Astrocyte (in vitro differentiated cells and primary cell): ENCODE measurements around the gene PRRC1. TPM values are rescaled to one million over a fixed set of nuclear protein-coding genes. Genes with fewer than 3 reads are reported as not detected.

Source experiments
- DNase-seq: peaks from one replicate; pipeline ENCODE4 v3.0.0-alpha.2; 2010; ENCODE audit warnings: low read depth
- FAIRE-seq: peaks from 2 replicates; lab custom pipeline; 2011; peaks lifted over from hg19 to GRCh38; lab: Jason Lieb, UNC
- H2AFZ ChIP-seq: 2 replicates; pipeline ENCODE4 v1.6.0; 2012; ENCODE audit warnings: low read depth, low read length, inconsistent platforms
- H3K27ac ChIP-seq: 2 replicates; pipeline ENCODE4 v1.5.1; 2011; ENCODE audit warnings: low read depth, low read length, inconsistent platforms
- H3K27me3 ChIP-seq: 2 replicates; pipeline ENCODE4 v1.6.0; 2011; ENCODE audit warnings: low read length, inconsistent platforms; ENCODE audit not compliant: insufficient read depth
- H3K36me3 ChIP-seq: 2 replicates; pipeline ENCODE4 v1.5.1; 2011; ENCODE audit warnings: low read length, inconsistent platforms; ENCODE audit not compliant: insufficient read depth
- H3K4me1 ChIP-seq: 2 replicates; pipeline ENCODE4 v1.5.1; 2011; ENCODE audit warnings: low read length, inconsistent platforms; ENCODE audit not compliant: insufficient read depth
- H3K4me2 ChIP-seq: 2 replicates; pipeline ENCODE4 v1.6.0; 2012; ENCODE audit warnings: low read length, inconsistent platforms
- H3K4me3 ChIP-seq: 2 replicates; pipeline ENCODE4 v1.5.1; 2011; ENCODE audit warnings: low read depth, mild to moderate bottlenecking, low read length, inconsistent platforms; ENCODE audit not compliant: insufficient read depth
- H3K79me2 ChIP-seq: 2 replicates; pipeline ENCODE4 v1.6.0; 2012; ENCODE audit warnings: mild to moderate bottlenecking, low read length, inconsistent platforms; ENCODE audit not compliant: insufficient read depth
- H3K9ac ChIP-seq: 2 replicates; pipeline ENCODE4 v1.6.0; 2012; ENCODE audit warnings: mild to moderate bottlenecking, low read length, inconsistent platforms
- H3K9me3 ChIP-seq: 2 replicates; pipeline ENCODE4 v1.5.1; 2012; ENCODE audit warnings: low read depth, mild to moderate bottlenecking, low read length, inconsistent platforms; ENCODE audit not compliant: insufficient read depth
- H4K20me1 ChIP-seq: 2 replicates; pipeline ENCODE4 v1.6.0; 2012; ENCODE audit warnings: low read length, inconsistent platforms; ENCODE audit not compliant: insufficient read depth
- H3K27ac Mint-ChIP-seq: one replicate; pipeline ENCODE4 v1.8.0; 2021; ENCODE audit warnings: mild to moderate bottlenecking, mixed read lengths; ENCODE audit not compliant: unreplicated experiment
- H3K27me3 Mint-ChIP-seq: one replicate; pipeline ENCODE4 v1.8.0; 2021; ENCODE audit warnings: low read depth, mixed read lengths; ENCODE audit not compliant: unreplicated experiment
- H3K36me3 Mint-ChIP-seq: one replicate; pipeline ENCODE4 v1.8.0; 2021; ENCODE audit warnings: low read depth, mixed read lengths; ENCODE audit not compliant: unreplicated experiment
- H3K4me1 Mint-ChIP-seq: one replicate; pipeline ENCODE4 v1.8.0; 2021; ENCODE audit warnings: low read depth, mixed read lengths; ENCODE audit not compliant: unreplicated experiment
- H3K4me3 Mint-ChIP-seq: one replicate; pipeline ENCODE4 v1.8.0; 2021; ENCODE audit warnings: mild to moderate bottlenecking, moderate library complexity, mixed read lengths; ENCODE audit not compliant: unreplicated experiment
- H3K9me3 Mint-ChIP-seq: one replicate; pipeline ENCODE4 v1.8.0; 2021; ENCODE audit warnings: mild to moderate bottlenecking, mixed read lengths; ENCODE audit not compliant: unreplicated experiment
- CTCF ChIP-seq: IDR thresholded peaks from 2 replicates; pipeline ENCODE4 v1.5.1; 2011; ENCODE audit warnings: low read depth, mild to moderate bottlenecking, inconsistent platforms, low read length, moderate library complexity; ENCODE audit not compliant: insufficient read depth
- EZH2 ChIP-seq: IDR thresholded peaks from 2 replicates; pipeline ENCODE4 v1.6.1; 2012; ENCODE audit warnings: mild to moderate bottlenecking, low read length, inconsistent platforms; ENCODE audit not compliant: insufficient read depth
- total RNA-seq: library from RNA; stranded (reverse); gene quantifications from 2 replicates; pipeline ENCODE4 v1.2.1, GENCODE V29; 2021

PRRC1 gene
- total RNA-seq, 1 donor from 2014 or later, result 131 TPM

- no peaks in the 10 kb centered on the region for H3K79me2 ChIP-seq
- no peaks in the 10 kb centered on the region for H3K36me3 ChIP-seq
- no peak overlapping the region for H3K9ac ChIP-seq
- no peak overlapping the region for H2AFZ ChIP-seq
- H4K20me1 ChIP-seq, result no peaks in the 10 kb centered on the region
- no peak overlapping the region for H3K27ac ChIP-seq
- DNase-seq (no peak), FAIRE-seq (no peak)
- Mint-ChIP-seq H3K4me3 (no peak overlapping the region), H3K9me3 (no peaks in the 10 kb centered on the region), H3K27me3 (peaks cover 2% of the 10 kb centered on the region), H3K4me1 (no peaks in the 10 kb centered on the region), H3K36me3 (no peaks in the 10 kb centered on the region), H3K27ac (no peak overlapping the region)
- TF ChIP-seq EZH2, result no peak
- no peak for TF ChIP-seq CTCF
- H3K4me2 ChIP-seq, result no peak overlapping the region
- H3K4me1 ChIP-seq, result no peaks in the 10 kb centered on the region
- H3K4me3 ChIP-seq, result no peak overlapping the region
- H3K27me3 ChIP-seq, result no peaks in the 10 kb centered on the region
- no peaks in the 10 kb centered on the region for H3K9me3 ChIP-seq
Measured at GRCh38 chr5:127601601-127602000, 84.2 kb downstream of the PRRC1 start.

- Histone ChIP-seq H3K4me2 (no peak overlapping the region), H4K20me1 (no peaks in the 10 kb centered on the region), H3K4me1 (no peaks in the 10 kb centered on the region), H3K9me3 (no peaks in the 10 kb centered on the region), H3K4me3 (no peak overlapping the region), H3K27me3 (no peaks in the 10 kb centered on the region), H3K79me2 (no peaks in the 10 kb centered on the region), H3K27ac (no peak overlapping the region), H2AFZ (no peak overlapping the region), H3K9ac (no peak overlapping the region), H3K36me3 (no peaks in the 10 kb centered on the region)
- DNase-seq (no peak), FAIRE-seq (no peak)
- Mint-ChIP-seq H3K4me1 (no peaks in the 10 kb centered on the region), H3K4me3 (no peak overlapping the region), H3K9me3 (no peaks in the 10 kb centered on the region), H3K27me3 (no peaks in the 10 kb centered on the region), H3K36me3 (no peaks in the 10 kb centered on the region), H3K27ac (no peak overlapping the region)
- TF ChIP-seq CTCF (no peak), EZH2 (no peak)
Measured at GRCh38 chr5:127602481-127602880, 85.0 kb downstream of the PRRC1 start.

DNA sequence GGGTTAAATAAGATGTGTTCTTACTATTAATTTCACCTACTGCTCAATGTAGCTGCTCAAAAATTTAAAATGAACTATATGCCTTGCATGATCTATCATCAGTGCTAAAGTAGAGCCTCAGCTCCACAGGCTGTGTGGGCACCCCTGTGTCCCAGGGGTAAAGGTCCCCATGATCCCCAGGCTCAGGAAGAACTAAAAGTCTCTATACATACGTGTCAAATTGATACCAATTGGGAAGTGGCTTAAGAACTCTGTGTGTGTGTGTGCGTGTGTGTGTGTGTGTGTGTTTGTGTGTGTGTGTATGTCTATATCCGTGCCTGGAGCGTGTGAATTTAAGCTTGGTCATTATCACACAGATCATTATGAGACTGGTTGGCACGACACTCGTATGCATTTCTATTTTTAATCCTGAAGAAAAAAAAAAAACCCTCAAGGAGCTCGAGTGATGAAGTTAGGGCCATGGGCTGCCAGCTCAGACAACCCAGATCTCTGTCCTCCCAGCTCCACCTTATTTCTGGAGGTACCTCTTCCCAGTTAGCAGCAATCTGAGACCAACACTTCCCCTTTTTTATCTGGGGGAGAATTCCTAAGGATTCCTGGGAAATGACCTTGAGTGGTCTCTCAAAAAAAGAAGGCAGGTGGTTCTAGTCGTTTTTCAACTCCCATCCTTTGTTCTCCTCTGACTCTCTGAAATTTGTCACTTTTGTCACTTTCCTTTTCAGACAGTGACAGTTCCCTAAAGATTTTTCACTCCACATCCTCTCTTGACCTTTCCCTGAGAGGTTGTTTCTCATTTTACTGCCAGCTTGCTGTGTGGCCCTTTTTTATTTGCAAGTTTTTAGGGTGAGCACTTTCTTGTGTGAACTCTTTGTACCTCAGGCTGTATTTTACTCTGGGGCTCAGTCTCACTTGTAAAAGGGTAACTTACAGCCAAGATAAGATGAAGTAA lies 85.7 kb downstream of the PRRC1 start:
- Histone ChIP-seq H3K79me2 (no peaks in the 10 kb centered on the region), H2AFZ (no peak overlapping the region), H3K4me1 (no peaks in the 10 kb centered on the region), H3K9ac (no peak overlapping the region), H3K4me3 (no peak overlapping the region), H3K9me3 (no peaks in the 10 kb centered on the region), H3K27ac (no peak overlapping the region), H3K4me2 (no peak overlapping the region), H4K20me1 (no peaks in the 10 kb centered on the region), H3K36me3 (no peaks in the 10 kb centered on the region), H3K27me3 (no peaks in the 10 kb centered on the region)
- DNase-seq (no peak), FAIRE-seq (no peak)
- TF ChIP-seq CTCF (no peak), EZH2 (no peak)
- Mint-ChIP-seq H3K4me1 (no peaks in the 10 kb centered on the region), H3K4me3 (no peak overlapping the region), H3K9me3 (no peaks in the 10 kb centered on the region), H3K27ac (no peak overlapping the region), H3K27me3 (no peaks in the 10 kb centered on the region), H3K36me3 (no peaks in the 10 kb centered on the region)
